Heart left ventricle (tissue), 16 donors: Measurements from ENCODE around the gene PPCS. TPM values are rescaled to one million over a fixed set of nuclear protein-coding genes. Genes with fewer than 3 reads are reported as not detected.
A peak's percentile ranks its signal among the peaks of the same experiment; 100 is the strongest.

Experiments
- ATAC-seq, 4 donors: fragments of 200-7000 bp; cut with Tn5 transposase; one replicate each; pipeline ENCODE4 v1.9.1; 2020 to 2022; ENCODE audit warnings: moderate library complexity in 4 of 4, mild to moderate bottlenecking in 3 of 4, moderate number of reproducible peaks in 1 of 4
- DNase-seq, 5 donors: peaks; one replicate each; pipeline ENCODE4 v3.0.0-alpha.2; 2020
- H3K27ac ChIP-seq, 12 donors: fragments of 200-600 bp; sonication (generic) in 4 of 12; one replicate each; pipeline versions ENCODE4 v1.5.0 to v1.8.0; 2016 to 2022; ENCODE audit warnings: mild to moderate bottlenecking in 2 of 12
- H3K27me3 ChIP-seq, 9 donors: fragments of 200-600 bp; sonication (generic) in 2 of 9; one replicate each; pipeline versions ENCODE4 v1.5.1 to v1.8.0; 2016 to 2022; ENCODE audit warnings: mild to moderate bottlenecking in 3 of 9
- H3K36me3 ChIP-seq, 9 donors: fragments of 200-600 bp; sonication (generic) in 2 of 9; one replicate each; pipeline versions ENCODE4 v1.5.0 to v1.8.0; 2018 to 2022; ENCODE audit warnings: mild to moderate bottlenecking in 2 of 9
- H3K4me1 ChIP-seq, 12 donors: fragments of 200-600 bp; sonication (generic) in 4 of 12; one replicate each; pipeline versions ENCODE4 v1.5.0 to v1.8.0; 2016 to 2022; ENCODE audit warnings: mild to moderate bottlenecking in 3 of 12
- H3K4me3 ChIP-seq, 12 donors: fragments of 200-600 bp; sonication (generic) in 4 of 12; one replicate each; pipeline versions ENCODE4 v1.5.0 to v1.8.0; 2017 to 2022; ENCODE audit warnings: mild to moderate bottlenecking in 9 of 12, moderate library complexity in 4 of 12
- H3K9me3 ChIP-seq, 12 donors: fragments of 200-600 bp; sonication (generic) in 4 of 12; one replicate each; pipeline versions ENCODE4 v1.5.0 to v1.8.0; 2016 to 2022; ENCODE audit warnings: mild to moderate bottlenecking in 1 of 12
- POLR2A ChIP-seq, 2 donors: fragments of 450-650 bp; IDR thresholded peaks; one replicate each; pipeline ENCODE4 v1.6.1; 2017; ENCODE audit warnings: antibody characterized with exemption in 2 of 2, mild to moderate bottlenecking in 2 of 2, moderate library complexity in 2 of 2
- WGBS, 4 donors: extraction: QIAGEN DNeasy Blood & Tissue Kit in 2 of 4; methylation state at CpG; one replicate each; pipeline versions ENCODE4 v1.1.5 to v1.1.7; 2013 to 2018; 5-methylcytosine and 5-hydroxymethylcytosine counted together
- intact Hi-C, 10 donors: fragments of 100-400 bp; cut with DNase I; formaldehyde crosslinking; loops; one replicate each; pipeline versions ENCODE4 v1.11.1 to v1.14.2; 2022
- long read RNA-seq, 3 donors: library from polyadenylated mRNA; unstranded; transcript quantifications; one replicate each; pipeline ENCODE4 v2.0.0, GENCODE V29; 2020 to 2021
- polyA plus RNA-seq, 2 donors: library from polyadenylated mRNA; stranded (reverse); fragments of 200-250 nt; gene quantifications; one replicate each; pipeline ENCODE4 v1.2.3, GENCODE V29; 2013
- total RNA-seq, 9 donors: library from RNA; depleted of rRNA in 2 of 9; stranded (reverse); fragments of >200 nt in 2 of 9; fragmentation: NEBNext Ultra II Directional in 3 of 9; extraction: Animal tissue kit (Norgen Biotek cat#: 25700) in 3 of 9; gene quantifications; one replicate each; pipeline versions ENCODE4 v1.1.0 to v1.2.4, GENCODE V29; 2016 to 2023
- TF ChIP-seq, protein P1 (sequence below), 12 donors: fragments of 200-600 bp; sonication (generic) in 4 of 12; IDR thresholded peaks; one replicate each; pipeline versions ENCODE4 v1.5.0 to v1.8.0; 2018 to 2022; ENCODE audit warnings: antibody characterized with exemption in 12 of 12, mild to moderate bottlenecking in 5 of 12
- donor health status: ischemic (EF 13 %, LVEDD 7.1; RV severe dilation, severe dysfunction).
- donor health status: healthy with polysubstance abuse.
- donor health status: DM: no; HTN: yes; CAD: no.
- donor health status: DM: no; HTN: no; CAD: no.
- donor health status: ischemic (EF 25% LVEDD 6.9; RV normal size, moderate dysfunction).
- donor health status: ischemic (EF 25% LVEDD 5.7; RV mildly dilated, moderate dysfunction).
- donor health status: healthy.
- donor health status: DM: yes; HTN: yes; CAD: no.
- donor health status: ischemic (EF 35%, LVEDD 5.7; RV mildly dilated, moderate dysfunction).
- donor health status: nonischemic (EF 11% LVEDD 7.7; RV severe dilation, severe dysfunction).
- donor health status: DM: yes; HTN: yes; CAD: no.
- donor health status: PGD.
- donor health status: ischemic (EF 29% LVEDD 5.4; RV normal size, mild dysfunction).
- donor health status: nonischemic (EF 23%, LVEDD 6.1; RV moderate dilation, normal function).

The PPCS gene
- total RNA-seq, result 10 to 100 TPM; 34.3 to 47.5 (median 37.0) TPM
- polyA plus RNA-seq, result 10 to 100 TPM; 49.7 to 50.7 TPM
- long read RNA-seq, donor 1, transcript PPCS-203 (3 exons, 1,431 nt), result major isoform, 53 of 73 reads
- long read RNA-seq, donor 1, transcript PPCS-201 (3 exons, 984 nt), result minor isoform, 16 of 73 reads
- long read RNA-seq, donor 1, partial matches to known transcripts, result 0 of 73 reads
- long read RNA-seq, donor 1, other reads (novel, unspliced or antisense), result 2 of 73 reads
- long read RNA-seq, donor 2, transcript PPCS-201 (3 exons, 984 nt), result minor isoform, 23 of 209 reads
- long read RNA-seq, donor 2, transcript PPCS-203 (3 exons, 1,431 nt), result major isoform, 168 of 209 reads
- long read RNA-seq, donor 2, partial matches to known transcripts, result 1 of 209 reads
- long read RNA-seq, donor 2, other reads (novel, unspliced or antisense), result 14 of 209 reads
- long read RNA-seq, donor 3, transcript PPCS-203 (3 exons, 1,431 nt), result major isoform, 44 of 53 reads
- long read RNA-seq, donor 3, partial matches to known transcripts, result 0 of 53 reads
- long read RNA-seq, donor 3, other reads (novel, unspliced or antisense), result 3 of 53 reads

DNA sequence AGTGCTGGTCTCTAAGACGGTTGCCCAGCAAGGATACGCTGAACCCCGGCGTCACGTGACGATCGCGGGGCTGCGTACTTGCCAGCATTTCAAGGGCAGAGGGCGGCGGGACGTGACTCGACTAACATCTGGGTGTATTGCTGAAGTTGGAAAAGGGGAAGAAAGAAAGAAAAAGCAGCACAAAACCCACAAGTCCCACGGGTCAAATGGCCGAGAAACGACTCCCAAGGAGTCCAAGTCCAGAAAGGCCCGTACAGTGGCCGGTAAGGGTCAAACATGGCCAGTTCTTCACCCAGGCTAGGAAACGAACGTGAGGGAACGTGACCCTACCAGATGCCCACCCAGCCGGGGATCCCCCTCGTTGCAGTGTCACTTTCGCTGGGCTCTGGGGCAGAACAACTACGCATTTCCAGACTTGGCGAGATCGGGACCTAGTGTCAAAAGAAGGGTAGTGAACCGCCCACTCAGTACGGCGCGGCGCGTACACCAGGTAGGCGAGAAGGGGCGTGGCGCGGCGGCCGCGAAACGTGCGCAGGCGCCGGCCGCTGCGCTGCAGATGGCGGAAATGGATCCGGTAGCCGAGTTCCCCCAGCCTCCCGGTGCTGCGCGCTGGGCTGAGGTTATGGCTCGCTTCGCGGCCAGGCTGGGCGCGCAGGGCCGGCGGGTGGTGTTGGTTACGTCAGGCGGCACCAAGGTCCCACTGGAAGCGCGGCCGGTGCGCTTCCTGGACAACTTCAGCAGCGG, at the start of gene PPCS, which contains the start of gene ZMYND12:
PPCS (plus strand) TSS at position 534 of the 744 bp plus-strand sequence; CDS start at position 557, 23 bp downstream.
ZMYND12 (minus strand) TSS at position 13 of the 744 bp plus-strand sequence. CDS start 25 bp downstream, outside the sequence.
- intact Hi-C loops, result loop anchor here in 6 of 10 donors (2.0 to 10.0 kb wide), 6 partner anchors 111 to 299 kb away; partner anchors contain the start of gene FOXJ3 (in 4 of the 6)
- H3K27me3 ChIP-seq, result no peaks in the 10 kb centered on the region
- WGBS, 4 donors, result 0 to 1% (median 0%) methylated on average over 33 to 66 of the region's 66 CpGs
- peaks cover 0 to 25% (median 15%) of the 10 kb centered on the region in 12 donors for H3K4me1 ChIP-seq
- H3K4me3 ChIP-seq, result peak within 1 kb of the TSS; percentile 63 to 100 (median 84)
- DNase-seq (peak; percentile 88 to 92 (median 91)), ATAC-seq (peak; percentile 94 to 97 (median 96))
- TF ChIP-seq POLR2A (IDR thresholded peaks at IDR 0.05), result peak in 1 of 2 donors; percentile 58
- TF ChIP-seq, protein P1, sequence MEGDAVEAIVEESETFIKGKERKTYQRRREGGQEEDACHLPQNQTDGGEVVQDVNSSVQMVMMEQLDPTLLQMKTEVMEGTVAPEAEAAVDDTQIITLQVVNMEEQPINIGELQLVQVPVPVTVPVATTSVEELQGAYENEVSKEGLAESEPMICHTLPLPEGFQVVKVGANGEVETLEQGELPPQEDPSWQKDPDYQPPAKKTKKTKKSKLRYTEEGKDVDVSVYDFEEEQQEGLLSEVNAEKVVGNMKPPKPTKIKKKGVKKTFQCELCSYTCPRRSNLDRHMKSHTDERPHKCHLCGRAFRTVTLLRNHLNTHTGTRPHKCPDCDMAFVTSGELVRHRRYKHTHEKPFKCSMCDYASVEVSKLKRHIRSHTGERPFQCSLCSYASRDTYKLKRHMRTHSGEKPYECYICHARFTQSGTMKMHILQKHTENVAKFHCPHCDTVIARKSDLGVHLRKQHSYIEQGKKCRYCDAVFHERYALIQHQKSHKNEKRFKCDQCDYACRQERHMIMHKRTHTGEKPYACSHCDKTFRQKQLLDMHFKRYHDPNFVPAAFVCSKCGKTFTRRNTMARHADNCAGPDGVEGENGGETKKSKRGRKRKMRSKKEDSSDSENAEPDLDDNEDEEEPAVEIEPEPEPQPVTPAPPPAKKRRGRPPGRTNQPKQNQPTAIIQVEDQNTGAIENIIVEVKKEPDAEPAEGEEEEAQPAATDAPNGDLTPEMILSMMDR (IDR thresholded peaks at IDR 0.05), result peak in 2 of 12 donors; percentile 5 to 13
- peak within 1 kb of the TSS; percentile 83 to 99 (median 90) for H3K27ac ChIP-seq
- H3K9me3 ChIP-seq, result no peaks in the 10 kb centered on the region
- peaks cover 0 to 38% (median 34%) of the 10 kb centered on the region in 9 donors for H3K36me3 ChIP-seq

DNA sequence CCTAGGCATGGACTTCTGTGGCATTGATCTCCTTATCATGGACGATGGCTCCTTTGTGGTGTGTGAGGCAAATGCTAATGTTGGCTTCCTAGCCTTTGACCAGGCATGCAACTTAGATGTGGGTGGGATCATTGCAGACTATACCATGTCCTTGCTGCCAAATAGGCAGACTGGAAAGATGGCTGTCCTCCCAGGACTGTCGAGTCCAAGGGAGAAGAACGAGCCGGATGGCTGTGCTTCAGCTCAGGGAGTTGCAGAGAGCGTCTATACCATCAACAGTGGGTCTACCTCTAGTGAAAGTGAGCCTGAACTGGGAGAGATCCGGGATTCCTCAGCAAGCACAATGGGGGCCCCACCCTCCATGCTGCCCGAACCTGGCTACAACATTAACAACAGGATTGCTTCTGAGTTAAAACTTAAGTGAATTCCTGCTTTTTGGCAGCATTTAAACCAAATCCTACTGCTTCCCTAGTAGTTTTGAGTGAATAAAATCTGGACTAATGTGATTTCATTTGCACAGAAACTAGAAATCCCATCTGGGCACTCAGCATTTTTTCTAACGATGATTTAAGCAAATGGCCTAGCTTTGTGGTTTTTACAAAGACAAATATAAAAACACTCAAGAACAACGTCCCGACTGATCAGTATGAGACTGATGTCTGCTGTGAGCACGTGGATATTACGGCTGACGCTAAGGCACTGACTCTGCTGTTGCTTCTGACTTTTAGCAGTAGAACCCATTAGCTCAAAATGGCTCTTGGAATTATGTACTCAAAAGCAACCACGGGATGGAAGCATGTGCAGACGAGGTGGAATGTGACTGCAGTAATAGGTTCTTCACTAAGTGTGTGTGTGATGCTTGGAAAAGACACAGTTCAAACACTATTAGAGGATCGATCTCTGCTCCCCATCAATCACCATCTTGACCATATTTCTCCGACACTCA, 41.5 kb upstream of the PPCS start:
- no peaks in the 10 kb centered on the region for H3K27me3 ChIP-seq
- DNase-seq (no peak), ATAC-seq (no peak)
- H3K4me3 ChIP-seq, result no peak overlapping the region
- no peak overlapping the region for H3K27ac ChIP-seq
- TF ChIP-seq, protein P1 (IDR thresholded peaks at IDR 0.05), result no peak
- TF ChIP-seq POLR2A (IDR thresholded peaks at IDR 0.05), result no peak
- intact Hi-C loops, result no loop called here
- peaks cover 0 to 15% (median 4%) of the 10 kb centered on the region in 12 donors for H3K4me1 ChIP-seq
- WGBS, 4 donors, result 88 to 91% (median 88%) methylated on average over 17 of the region's 17 CpGs
- no peaks in the 10 kb centered on the region for H3K9me3 ChIP-seq
- no peaks in the 10 kb centered on the region for H3K36me3 ChIP-seq

DNA sequence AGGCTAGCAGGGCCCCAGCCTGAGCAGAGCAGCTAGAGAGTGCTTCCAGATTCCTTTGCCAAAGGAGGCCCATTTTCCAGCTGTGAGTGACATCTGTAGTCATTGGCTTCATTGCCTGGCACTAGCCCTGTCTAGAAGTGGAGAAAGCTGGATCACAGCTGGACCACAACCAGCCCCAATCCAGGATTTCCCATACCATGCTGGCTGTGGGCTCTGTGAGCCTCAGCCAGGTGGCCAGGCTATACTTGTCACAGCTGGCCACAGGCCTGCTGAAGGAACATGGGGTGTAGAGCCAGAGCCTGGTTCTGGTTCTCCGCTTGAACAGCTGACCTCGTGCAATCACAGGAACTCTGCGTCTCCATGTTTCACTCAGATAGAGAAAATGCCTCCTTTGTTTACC, 39.2 kb upstream of the PPCS start:
- Histone ChIP-seq H3K27me3 (no peaks in the 10 kb centered on the region), H3K27ac (no peak overlapping the region), H3K9me3 (no peaks in the 10 kb centered on the region), H3K36me3 (no peaks in the 10 kb centered on the region), H3K4me1 (peaks cover 0 to 33% (median 13%) of the 10 kb centered on the region in 12 donors), H3K4me3 (no peak overlapping the region)
- intact Hi-C loops, result no loop called here
- DNase-seq, result peak in 1 of 5 donors; percentile 52
- TF ChIP-seq, protein P1 (IDR thresholded peaks at IDR 0.05), result no peak
- TF ChIP-seq POLR2A (IDR thresholded peaks at IDR 0.05), result no peak
- ATAC-seq, result peak in 3 of 4 donors; percentile 20 to 44 (median 41)
- whole genome bisulfite sequencing, 4 donors, result 35 to 65% (median 44%) methylated on average over 3 of the region's 3 CpGs
